Neural progenitor cell (in vitro differentiated cells): Measurements from ENCODE around the gene TMPRSS9. TPM values are rescaled to one million over a fixed set of nuclear protein-coding genes. Genes with fewer than 3 reads are reported as not detected.

Source experiments
- DNase-seq: peaks from one replicate; pipeline ENCODE4 v3.0.0-alpha.2; 2016; ENCODE audit warnings: low spot score
- H2AFZ ChIP-seq: fragments of 200-600 bp; sonication (generic); replicated peaks from 2 replicates; pipeline ENCODE4 v1.6.1; 2016; ENCODE audit warnings: antibody characterized with exemption
- H3F3A ChIP-seq: fragments of 200-600 bp; sonication (generic); 2 replicates; pipeline ENCODE4 v1.6.1; 2016; ENCODE audit warnings: antibody characterized with exemption, low read depth
- H3K27ac ChIP-seq: fragments of 200-600 bp; sonication (generic); 2 replicates; pipeline ENCODE4 v1.5.1; 2016; ENCODE audit warnings: mild to moderate bottlenecking
- H3K27me3 ChIP-seq: fragments of 200-600 bp; sonication (generic); 2 replicates; pipeline ENCODE4 v1.6.1; 2016; ENCODE audit warnings: mild to moderate bottlenecking, moderate library complexity
- H3K36me3 ChIP-seq: fragments of 200-600 bp; sonication (generic); 2 replicates; pipeline ENCODE4 v1.5.1; 2016
- H3K4me1 ChIP-seq: fragments of 200-600 bp; sonication (generic); 2 replicates; pipeline ENCODE4 v1.6.1; 2016; ENCODE audit warnings: mixed run types
- H3K4me2 ChIP-seq: fragments of 200-600 bp; sonication (generic); 2 replicates; pipeline ENCODE4 v1.6.1; 2016
- H3K4me3 ChIP-seq: fragments of 200-600 bp; sonication (generic); 2 replicates; pipeline ENCODE4 v1.5.1; 2016
- H3K79me2 ChIP-seq: fragments of 200-600 bp; sonication (generic); 2 replicates; pipeline ENCODE4 v1.6.1; 2016; ENCODE audit warnings: low read depth
- H3K9ac ChIP-seq: fragments of 200-600 bp; sonication (generic); 2 replicates; pipeline ENCODE4 v1.6.1; 2016
- H3K9me3 ChIP-seq: fragments of 200-600 bp; sonication (generic); 2 replicates; pipeline ENCODE4 v1.5.1; 2016; ENCODE audit warnings: low read depth
- H4K20me1 ChIP-seq: fragments of 200-600 bp; sonication (generic); 2 replicates; pipeline ENCODE4 v1.6.1; 2016; ENCODE audit warnings: low read depth
- H3K27ac Mint-ChIP-seq: 3 replicates; pipeline ENCODE4 v1.8.0; 2021; ENCODE audit warnings: mixed read lengths
- H3K27me3 Mint-ChIP-seq: 2 replicates; pipeline ENCODE4 v1.8.0; 2022; ENCODE audit warnings: low read depth, mild to moderate bottlenecking, inconsistent platforms, moderate library complexity, mixed read lengths; ENCODE audit not compliant: insufficient read depth
- H3K36me3 Mint-ChIP-seq: 3 replicates; pipeline ENCODE4 v1.8.0; 2021; ENCODE audit warnings: mixed read lengths
- H3K4me1 Mint-ChIP-seq: 3 replicates; pipeline ENCODE4 v1.8.0; 2021; ENCODE audit warnings: mixed read lengths
- H3K4me3 Mint-ChIP-seq: 3 replicates; pipeline ENCODE4 v1.8.0; 2021; ENCODE audit warnings: mild to moderate bottlenecking, moderate library complexity, mixed read lengths
- H3K9me3 Mint-ChIP-seq: 3 replicates; pipeline ENCODE4 v1.8.0; 2020; ENCODE audit warnings: mixed read lengths
- CTCF ChIP-seq: fragments of 200-600 bp; sonication (generic); IDR thresholded peaks from 2 replicates; pipeline ENCODE4 v1.5.1; 2017; ENCODE audit warnings: antibody characterized with exemption, mild to moderate bottlenecking
- EZH2 ChIP-seq: fragments of 200-600 bp; sonication (generic); IDR thresholded peaks from 2 replicates; pipeline ENCODE4 v1.6.1; 2017; ENCODE audit warnings: antibody characterized with exemption, mild to moderate bottlenecking, moderate library complexity
- EZH2phosphoT487 ChIP-seq: fragments of 200-600 bp; sonication (generic); IDR thresholded peaks from 2 replicates; pipeline ENCODE4 v1.6.1; 2017; ENCODE audit warnings: antibody characterized with exemption
- total RNA-seq: library from RNA; depleted of rRNA; stranded (reverse); fragments of >200 nt; gene quantifications from 2 replicates; pipeline ENCODE4 v1.2.3, GENCODE V29; 2015; ENCODE audit warnings: low replicate concordance

The TMPRSS9 gene
- total RNA-seq, 1 donor from 2014 or later: not detected

GRCh38 chr19:2320939-2321338 is 39.1 kb upstream of the TMPRSS9 start:
- no peak overlapping the region for H2AFZ ChIP-seq
- Mint-ChIP-seq H3K27me3 (peaks cover 7% of the 10 kb centered on the region), H3K9me3 (no peaks in the 10 kb centered on the region), H3K4me3 (no peak overlapping the region), H3K4me1 (peaks cover 13% of the 10 kb centered on the region), H3K27ac (no peak overlapping the region), H3K36me3 (peaks cover 3% of the 10 kb centered on the region)
- H3K4me2 ChIP-seq: no peak overlapping the region
- TF ChIP-seq EZH2phosphoT487 (no peak), CTCF (no peak), EZH2 (no peak)
- peaks cover 7% of the 10 kb centered on the region for H4K20me1 ChIP-seq
- no peaks in the 10 kb centered on the region for H3K27me3 ChIP-seq
- no peaks in the 10 kb centered on the region for H3K9me3 ChIP-seq
- H3K79me2 ChIP-seq: no peaks in the 10 kb centered on the region
- H3F3A ChIP-seq: peaks cover 4% of the 10 kb centered on the region
- no peak overlapping the region for H3K4me3 ChIP-seq
- H3K4me1 ChIP-seq: peaks cover 4% of the 10 kb centered on the region
- H3K9ac ChIP-seq: no peak overlapping the region
- H3K27ac ChIP-seq: no peak overlapping the region
- DNase-seq: no peak
- no peaks in the 10 kb centered on the region for H3K36me3 ChIP-seq

GRCh38 chr19:2321565-2322283 is 38.3 kb upstream of the TMPRSS9 start:
- H3K4me1 Mint-ChIP-seq: peaks cover 17% of the 10 kb centered on the region
- H2AFZ ChIP-seq: no peak overlapping the region
- no peaks in the 10 kb centered on the region for H3K9me3 Mint-ChIP-seq
- no peaks in the 10 kb centered on the region for H3K27me3 ChIP-seq
- no peak overlapping the region for H3K9ac ChIP-seq
- DNase-seq: no peak
- no peaks in the 10 kb centered on the region for H3K36me3 ChIP-seq
- peaks cover 6% of the 10 kb centered on the region for H3K79me2 ChIP-seq
- H3K36me3 Mint-ChIP-seq: peaks cover 3% of the 10 kb centered on the region
- no peak overlapping the region for H3K4me3 Mint-ChIP-seq
- H3K4me3 ChIP-seq: no peak overlapping the region
- no peaks in the 10 kb centered on the region for H3F3A ChIP-seq
- H3K27me3 Mint-ChIP-seq: peaks cover 7% of the 10 kb centered on the region
- H3K27ac Mint-ChIP-seq: no peak overlapping the region
- H3K9me3 ChIP-seq: no peaks in the 10 kb centered on the region
- H4K20me1 ChIP-seq: peaks cover 7% of the 10 kb centered on the region
- H3K4me2 ChIP-seq: no peak overlapping the region
- H3K4me1 ChIP-seq: no peaks in the 10 kb centered on the region
- TF ChIP-seq EZH2 (no peak), CTCF (no peak), EZH2phosphoT487 (no peak)
- H3K27ac ChIP-seq: no peak overlapping the region

- DNase-seq: no peak
- no peak overlapping the region for H3K4me3 Mint-ChIP-seq
- H3K36me3 ChIP-seq: no peaks in the 10 kb centered on the region
- H3K27ac Mint-ChIP-seq: no peak overlapping the region
- no peak overlapping the region for H3K9ac ChIP-seq
- no peak overlapping the region for H3K4me3 ChIP-seq
- peaks cover 15% of the 10 kb centered on the region for H3F3A ChIP-seq
- no peak overlapping the region for H3K27ac ChIP-seq
- no peaks in the 10 kb centered on the region for H3K27me3 ChIP-seq
- peaks cover 7% of the 10 kb centered on the region for H3K27me3 Mint-ChIP-seq
- H3K79me2 ChIP-seq: peaks cover 24% of the 10 kb centered on the region
- TF ChIP-seq CTCF: no peak
- no peak for TF ChIP-seq EZH2
- no peak for TF ChIP-seq EZH2phosphoT487
- H4K20me1 ChIP-seq: peaks cover 17% of the 10 kb centered on the region
- peaks cover 28% of the 10 kb centered on the region for H3K4me1 Mint-ChIP-seq
- no peaks in the 10 kb centered on the region for H3K4me1 ChIP-seq
- no peak overlapping the region for H3K4me2 ChIP-seq
- H3K9me3 ChIP-seq: no peaks in the 10 kb centered on the region
- H3K9me3 Mint-ChIP-seq: no peaks in the 10 kb centered on the region
- H3K36me3 Mint-ChIP-seq: peaks cover 3% of the 10 kb centered on the region
- H2AFZ ChIP-seq: no peak overlapping the region
Observed at GRCh38 chr19:2323707-2324106, 36.4 kb upstream of the TMPRSS9 start.
